Hepatocyte (in vitro differentiated cells): ENCODE results near the gene ANAPC16.
"Not testable (repeated sequence)": the region's sequence is repeated elsewhere in the genome, so short reads cannot be mapped to it uniquely, and the experiment has no call there.

Source experiments
- EZH2 ChIP-seq: fragments of 200-600 bp; sonication (generic); IDR thresholded peaks from 2 replicates; pipeline ENCODE4 v1.6.1; 2016; ENCODE audit warnings: antibody characterized with exemption, mild to moderate bottlenecking, borderline replicate concordance
- EZH2phosphoT487 ChIP-seq: fragments of 200-600 bp; sonication (generic); IDR thresholded peaks from one replicate; pipeline ENCODE4 v1.6.1; 2018; ENCODE audit warnings: antibody characterized with exemption, mild to moderate bottlenecking, low read depth, moderate library complexity; ENCODE audit not compliant: unreplicated experiment, severe bottlenecking
- TF ChIP-seq, protein P1 (sequence below): fragments of 200-600 bp; sonication (generic); IDR thresholded peaks from 2 replicates; pipeline ENCODE4 v1.5.1; 2016; ENCODE audit warnings: antibody characterized with exemption, mild to moderate bottlenecking; ENCODE audit not compliant: poor library complexity

DNA sequence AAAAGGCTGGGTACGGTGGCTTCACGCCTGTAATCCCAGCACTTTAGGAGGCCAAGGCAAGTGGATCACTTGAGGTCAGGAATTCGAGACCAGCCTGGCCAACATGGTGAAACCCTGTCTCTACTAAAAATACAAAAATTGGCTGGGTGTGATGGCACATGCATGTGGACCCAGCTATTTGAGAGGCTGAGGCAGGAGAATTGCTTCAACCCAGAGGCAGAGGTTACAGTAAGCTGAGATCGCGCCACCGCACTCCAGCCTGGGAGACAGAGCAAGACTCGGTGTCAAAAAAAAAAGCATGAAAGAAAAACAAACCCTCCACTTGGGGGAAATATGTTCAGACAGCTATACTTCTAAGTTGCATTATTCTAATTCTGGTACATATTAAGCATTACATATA, 63.8 kb downstream of the ANAPC16 start:
- TF ChIP-seq, protein P1, sequence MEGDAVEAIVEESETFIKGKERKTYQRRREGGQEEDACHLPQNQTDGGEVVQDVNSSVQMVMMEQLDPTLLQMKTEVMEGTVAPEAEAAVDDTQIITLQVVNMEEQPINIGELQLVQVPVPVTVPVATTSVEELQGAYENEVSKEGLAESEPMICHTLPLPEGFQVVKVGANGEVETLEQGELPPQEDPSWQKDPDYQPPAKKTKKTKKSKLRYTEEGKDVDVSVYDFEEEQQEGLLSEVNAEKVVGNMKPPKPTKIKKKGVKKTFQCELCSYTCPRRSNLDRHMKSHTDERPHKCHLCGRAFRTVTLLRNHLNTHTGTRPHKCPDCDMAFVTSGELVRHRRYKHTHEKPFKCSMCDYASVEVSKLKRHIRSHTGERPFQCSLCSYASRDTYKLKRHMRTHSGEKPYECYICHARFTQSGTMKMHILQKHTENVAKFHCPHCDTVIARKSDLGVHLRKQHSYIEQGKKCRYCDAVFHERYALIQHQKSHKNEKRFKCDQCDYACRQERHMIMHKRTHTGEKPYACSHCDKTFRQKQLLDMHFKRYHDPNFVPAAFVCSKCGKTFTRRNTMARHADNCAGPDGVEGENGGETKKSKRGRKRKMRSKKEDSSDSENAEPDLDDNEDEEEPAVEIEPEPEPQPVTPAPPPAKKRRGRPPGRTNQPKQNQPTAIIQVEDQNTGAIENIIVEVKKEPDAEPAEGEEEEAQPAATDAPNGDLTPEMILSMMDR: not testable (repeated sequence)
- not testable (repeated sequence) for TF ChIP-seq EZH2phosphoT487, EZH2
